Thyroid gland (tissue), 4 donors: Measurements from ENCODE around the gene ZFYVE1.

ENCODE experiments used
- CTCF ChIP-seq, 6 experiments: fragments of 200-600 bp in 3 of 6; fragments of 450-650 bp in 3 of 6; sonication (generic) in 3 of 6; IDR thresholded peaks; one replicate each; pipeline ENCODE4 v1.5.1; 2016 to 2019; ENCODE audit warnings: antibody characterized with exemption in 6 of 6, mild to moderate bottlenecking in 2 of 6, inconsistent platforms in 1 of 6, moderate library complexity in 1 of 6
- POLR2A ChIP-seq, 2 donors: fragments of 450-650 bp; IDR thresholded peaks; one replicate each; pipeline ENCODE4 v1.6.1; 2017; ENCODE audit warnings: antibody characterized with exemption in 2 of 2, mild to moderate bottlenecking in 2 of 2, moderate library complexity in 1 of 2

DNA sequence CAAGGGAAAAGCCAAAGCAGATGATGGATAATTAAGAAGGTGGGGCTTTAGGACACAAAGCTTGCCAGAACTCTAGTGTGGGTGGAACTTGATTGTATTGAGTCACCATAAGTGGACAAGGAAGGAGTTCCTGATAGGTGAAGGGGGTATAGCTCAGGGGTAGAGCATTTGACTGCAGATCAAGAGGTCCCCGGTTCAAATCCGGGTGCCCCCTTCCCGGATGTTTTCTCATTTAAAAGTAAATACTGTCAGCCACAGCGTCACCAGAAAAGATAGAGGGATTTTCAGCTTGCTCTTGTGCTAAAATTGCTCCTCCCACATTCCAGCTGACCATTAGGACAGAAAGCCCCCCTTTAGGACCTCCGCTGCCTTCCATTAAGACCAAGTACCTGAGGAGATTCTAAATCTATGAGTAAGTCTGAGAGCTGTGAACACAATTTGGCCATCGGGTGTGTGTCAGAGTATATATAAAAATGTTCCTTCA is 64.0 kb downstream of the ZFYVE1 start:
- TF ChIP-seq CTCF (IDR thresholded peaks at IDR 0.05) (no peak), POLR2A (IDR thresholded peaks at IDR 0.05) (no peak)
